GM19452 (cell line): ENCODE data around the gene RMDN2.
"Not testable (repeated sequence)": the region's sequence is repeated elsewhere in the genome, so short reads cannot be mapped to it uniquely, and the experiment has no call there.

Source experiments
- ATAC-seq: cut with Tn5 transposase; IDR thresholded peaks from one replicate; pipeline ENCODE4 v1.9.1; 2021; ENCODE audit not compliant: unreplicated experiment

RMDN2 gene

GRCh38 chr2:37928377-37928776, 3.3 kb downstream of the RMDN2 start:
- ATAC-seq: no peak

DNA sequence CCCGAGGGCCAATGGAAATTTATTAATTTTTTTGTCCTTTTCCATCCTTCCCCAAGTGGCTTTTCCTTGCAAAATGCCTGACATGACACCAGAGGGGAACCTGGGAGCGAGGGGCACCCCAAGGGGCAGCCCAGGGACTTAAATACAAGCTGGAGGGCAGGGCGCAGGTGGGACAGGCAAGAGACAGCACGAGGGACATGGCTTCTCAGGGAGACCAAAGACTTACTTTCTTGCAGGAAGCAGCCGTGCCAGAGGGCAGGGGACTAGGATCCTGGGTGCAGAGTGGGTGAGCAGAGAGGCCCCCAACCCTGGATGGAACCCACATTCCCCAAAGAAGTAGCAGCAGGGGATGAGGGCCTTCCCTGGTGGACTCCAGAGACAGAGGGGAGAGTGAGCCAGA, 5.3 kb downstream of the RMDN2 start:
- ATAC-seq: not testable (repeated sequence)

DNA sequence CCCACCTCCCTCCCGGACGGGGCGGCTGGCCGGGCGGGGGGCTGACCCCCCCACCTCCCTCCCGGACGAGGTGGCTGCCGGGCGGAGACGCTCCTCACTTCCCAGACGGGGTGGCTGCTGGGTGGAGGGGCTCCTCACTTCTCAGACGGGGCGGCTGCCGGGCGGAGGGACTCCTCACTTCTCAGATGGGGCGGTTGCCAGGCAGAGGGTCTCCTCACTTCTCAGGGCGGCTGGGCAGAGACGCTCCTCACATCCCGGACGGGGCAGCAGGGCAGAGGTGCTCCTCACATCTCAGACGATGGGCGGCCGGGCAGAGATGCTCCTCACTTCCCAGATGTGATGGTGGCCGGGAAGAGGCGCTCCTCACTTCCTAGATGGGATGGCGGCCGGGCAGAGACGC, 7.8 kb downstream of the RMDN2 start:
- not testable (repeated sequence) for ATAC-seq

GRCh38 chr2:37934591-37935513, 9.8 kb downstream of the RMDN2 start:
- peak; percentile 87 for ATAC-seq

- not testable (repeated sequence) for ATAC-seq
Measured at GRCh38 chr2:37937568-37937967, 12.5 kb downstream of the RMDN2 start.

DNA sequence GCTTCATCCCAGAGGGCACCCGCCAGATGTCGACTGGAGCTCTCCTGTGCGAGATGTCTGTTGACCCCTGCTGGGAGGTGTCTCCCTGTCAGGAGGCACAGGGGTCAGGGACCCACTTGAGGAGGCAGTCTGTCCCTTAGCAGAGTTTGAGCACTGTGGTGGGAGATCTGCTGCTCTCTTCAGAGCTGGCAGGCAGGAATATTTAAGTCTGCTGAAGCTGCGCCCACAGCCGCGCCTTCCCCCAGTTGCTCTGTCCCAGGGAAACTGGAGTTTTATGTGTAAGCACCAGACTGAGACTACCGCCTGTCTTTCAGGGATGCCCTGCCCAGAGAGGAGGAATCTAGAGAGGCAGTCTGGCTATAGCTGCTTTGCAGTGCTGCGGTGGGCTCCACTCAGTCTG, 16.2 kb downstream of the RMDN2 start:
- not testable (repeated sequence) for ATAC-seq

- no peak for ATAC-seq
Measured at GRCh38 chr2:37944268-37944667, 19.2 kb downstream of the RMDN2 start.

DNA sequence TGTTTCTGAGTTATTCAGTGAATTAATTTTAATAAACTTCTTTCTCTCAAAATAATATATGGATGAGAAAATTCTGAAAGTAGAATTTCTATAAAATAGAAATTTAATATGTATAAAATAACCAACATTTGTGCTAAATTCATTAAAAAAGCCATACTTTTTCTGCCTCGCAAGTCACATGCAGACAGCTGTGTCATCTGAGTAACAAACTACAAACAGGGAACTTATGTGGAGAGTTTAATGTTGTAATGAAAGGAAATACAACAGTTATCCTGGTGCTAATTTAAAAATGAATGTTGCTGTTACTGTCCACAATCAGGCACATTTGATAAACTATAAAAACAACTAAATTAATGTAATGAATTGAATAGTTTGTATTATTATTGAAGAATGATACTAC, 22.2 kb downstream of the RMDN2 start:
- no peak for ATAC-seq

DNA sequence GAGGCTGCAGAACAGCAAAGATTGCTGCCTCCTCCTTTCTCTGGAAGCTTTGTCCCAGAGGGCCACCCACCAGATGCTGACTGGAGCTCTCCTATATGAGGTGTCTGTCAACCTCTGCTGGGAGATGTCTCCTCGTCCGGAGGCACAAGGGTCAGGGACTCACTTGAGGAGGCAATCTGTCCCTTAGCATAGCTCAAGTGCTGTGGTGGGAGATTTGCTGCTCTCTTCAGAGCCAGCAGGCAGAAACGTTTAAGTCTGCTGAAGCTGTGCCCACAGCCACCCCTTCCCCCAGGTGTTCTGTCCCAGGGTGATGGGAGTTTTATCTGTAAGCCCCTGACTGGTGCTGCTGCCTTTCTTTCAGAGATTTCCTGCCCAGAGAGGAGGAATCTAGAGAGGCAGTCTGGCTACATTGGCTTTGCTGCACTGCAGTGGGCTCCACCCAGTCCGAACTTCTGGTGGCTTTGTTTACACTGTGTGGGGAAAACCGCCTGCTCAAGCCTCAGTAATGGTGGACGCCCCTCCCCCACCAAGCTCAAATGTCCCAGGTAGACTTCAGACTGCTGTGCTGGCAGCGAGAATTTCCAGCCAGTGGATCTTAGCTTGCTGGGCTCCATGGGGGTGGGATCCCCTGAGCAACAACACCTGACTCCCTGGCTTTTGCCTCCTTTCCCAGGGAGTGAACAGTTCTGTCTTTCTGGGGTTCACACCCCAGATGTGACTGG, 37.1 kb downstream of the RMDN2 start:
- not testable (repeated sequence) for ATAC-seq

- ATAC-seq: not testable (repeated sequence)
Measured at GRCh38 chr2:37962740-37963121, 37.6 kb downstream of the RMDN2 start.

DNA sequence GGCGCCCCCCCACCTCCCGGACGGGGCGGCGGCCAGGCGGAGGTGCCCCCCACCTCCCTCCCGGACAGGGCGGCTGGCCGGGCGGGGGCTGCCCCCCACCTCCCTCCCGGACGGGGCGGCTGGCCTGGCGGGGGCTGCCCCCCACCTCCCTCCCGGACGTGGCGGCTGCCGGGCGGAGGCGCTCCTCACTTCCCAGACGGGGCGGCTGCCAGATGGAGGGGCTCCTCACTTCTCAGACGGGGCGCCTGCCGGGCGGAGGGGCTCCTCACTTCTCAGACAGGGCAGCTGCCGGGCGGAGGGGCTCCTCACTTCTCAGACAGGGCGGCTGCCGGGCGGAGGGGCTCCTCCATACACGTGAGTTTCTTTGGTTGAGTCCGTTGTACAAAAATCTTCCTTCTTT, 38.8 kb downstream of the RMDN2 start:
- ATAC-seq: not testable (repeated sequence)

DNA sequence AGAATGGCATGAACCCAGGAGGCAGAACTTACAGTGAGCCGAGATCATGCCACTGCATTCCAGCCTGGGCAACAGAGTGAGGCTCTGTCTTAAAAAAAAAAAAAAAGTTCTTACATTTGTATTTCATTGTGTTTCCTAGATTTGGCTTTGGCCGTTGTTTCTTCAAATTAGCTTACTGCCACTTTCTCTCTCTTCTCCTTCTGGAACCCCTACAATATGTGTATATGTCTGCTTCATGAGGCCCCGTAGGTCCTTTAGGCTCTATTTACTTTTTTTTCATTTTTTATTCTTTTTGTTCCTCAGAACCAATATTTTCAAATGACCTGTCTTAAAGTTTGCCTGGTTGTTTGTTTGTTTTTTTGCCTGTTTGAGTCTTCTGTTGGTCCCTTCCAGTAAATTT, 41.2 kb downstream of the RMDN2 start:
- no peak for ATAC-seq

- no peak for ATAC-seq
Measured at GRCh38 chr2:37969731-37970130, 44.6 kb downstream of the RMDN2 start.

- no peak for ATAC-seq
Measured at GRCh38 chr2:37971971-37972370, 46.9 kb downstream of the RMDN2 start.

DNA sequence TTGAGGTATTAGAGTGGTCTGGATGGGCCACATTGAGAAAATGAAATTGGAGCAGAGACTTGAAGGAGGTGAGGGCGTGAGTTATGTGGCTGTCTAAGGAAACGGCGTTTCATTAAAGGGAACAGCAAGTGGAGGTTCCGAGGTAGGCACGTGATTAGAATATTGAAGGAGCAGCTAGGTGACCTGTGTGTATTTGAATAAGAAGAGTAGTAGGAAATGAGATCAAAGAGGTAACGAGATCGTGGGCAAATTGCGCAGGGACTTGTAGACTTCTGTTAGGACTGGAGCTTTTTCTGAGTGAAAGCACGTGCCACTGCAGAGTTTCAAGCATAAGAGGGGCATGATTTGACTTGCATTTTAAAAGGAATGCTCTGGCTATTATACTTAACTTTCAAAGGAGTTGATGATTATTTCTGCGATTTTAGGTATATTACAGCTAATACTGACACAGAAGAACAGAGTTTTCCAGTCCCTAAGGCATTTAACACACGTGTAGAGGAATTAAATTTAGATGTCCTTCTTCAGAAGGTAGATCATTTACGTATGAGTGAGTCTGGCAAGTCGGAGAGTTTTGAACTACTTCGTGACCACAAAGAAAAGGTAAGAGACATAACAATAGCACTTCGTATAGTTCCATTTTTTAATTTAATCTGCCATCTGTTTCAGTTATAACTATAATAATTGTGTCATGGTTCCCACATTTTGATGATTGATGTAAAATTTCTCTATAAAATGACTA, 48.7 kb downstream of the RMDN2 start:
- no peak for ATAC-seq

DNA sequence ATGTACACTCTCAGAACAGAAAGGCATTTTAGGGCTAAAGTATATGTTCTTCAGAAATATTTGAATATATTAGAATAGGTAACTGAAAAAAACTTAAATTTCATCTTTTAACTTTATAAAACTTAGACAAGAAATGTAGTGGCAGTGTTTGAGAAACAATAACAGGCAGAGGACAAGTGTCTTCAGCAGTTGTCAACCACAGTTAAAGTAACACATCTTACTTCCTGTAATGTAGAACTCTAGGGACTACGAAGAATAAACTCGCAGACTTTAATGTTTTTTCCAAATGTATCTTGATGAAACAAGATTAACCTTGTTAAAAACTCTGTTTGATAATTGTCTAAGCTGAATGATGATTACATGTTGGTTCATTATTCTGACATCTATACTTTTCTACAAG, 50.7 kb downstream of the RMDN2 start:
- no peak for ATAC-seq

GRCh38 chr2:37976411-37976810, 51.3 kb downstream of the RMDN2 start:
- ATAC-seq: no peak

- no peak for ATAC-seq
Measured at GRCh38 chr2:37982147-37982582, 57.1 kb downstream of the RMDN2 start.

GRCh38 chr2:37982847-37983246, 57.8 kb downstream of the RMDN2 start:
- ATAC-seq: no peak

GRCh38 chr2:37983719-37984118, 58.6 kb downstream of the RMDN2 start:
- no peak for ATAC-seq

DNA sequence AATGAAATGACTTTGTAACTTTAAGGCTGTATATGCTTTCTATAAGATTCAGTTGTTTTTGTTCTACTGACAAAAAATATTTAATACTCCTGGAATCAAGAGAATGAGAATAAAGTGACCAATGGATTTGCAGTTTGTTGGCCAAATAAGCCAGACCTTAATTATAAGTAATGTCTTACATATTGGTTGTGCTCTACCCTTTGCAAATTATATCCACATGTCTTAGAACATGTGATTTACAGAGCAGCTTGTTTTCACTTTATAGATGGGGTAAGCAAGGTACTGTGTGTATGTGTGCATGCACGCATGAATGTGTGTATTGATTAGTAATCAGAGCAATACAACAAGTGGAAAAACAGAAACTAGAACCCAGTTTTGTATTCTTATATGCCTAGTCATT, 59.1 kb downstream of the RMDN2 start:
- no peak for ATAC-seq
